Measurements from ENCODE around the gene BSN.

Gene BSN

GRCh38 chr3:49535971-49536874 is 18.1 kb upstream of the BSN start:
- Histone ChIP-seq H3K27ac (ENCODE audit: low read depth, low read length, poor library complexity, severe bottlenecking) (no peak overlapping the region), H3K36me3 (ENCODE audit: insufficient read depth, low read length) (peaks cover 19% of the 10 kb centered on the region), H3K4me3 (ENCODE audit: low read depth, low read length, poor library complexity, severe bottlenecking) (no peak overlapping the region), H3K4me1 (ENCODE audit: insufficient read depth, low read length, severe bottlenecking) (peaks cover 11% of the 10 kb centered on the region), H3K9ac (ENCODE audit: low read length) (no peak overlapping the region), H2AFZ (ENCODE audit: low read length) (no peak overlapping the region), H3K9me3 (ENCODE audit: low read length) (no peaks in the 10 kb centered on the region), H3K79me2 (ENCODE audit: insufficient read depth, low read length) (no peaks in the 10 kb centered on the region), H3K9me2 (ENCODE audit: low read depth, low read length) (no peaks in the 10 kb centered on the region), H4K20me1 (ENCODE audit: insufficient read depth, low read length) (no peaks in the 10 kb centered on the region), H3K4me2 (ENCODE audit: low read length) (no peak overlapping the region), H3K27me3 (ENCODE audit: insufficient read depth, low read length) (no peaks in the 10 kb centered on the region), H3F3A (ENCODE audit: insufficient read depth, low read length) (no peaks in the 10 kb centered on the region)
- TF ChIP-seq EZH2 (IDR thresholded peaks at IDR 0.05; ENCODE audit: borderline replicate concordance, low read length) (no peak), CTCF (IDR thresholded peaks at IDR 0.05; ENCODE audit: low read length) (no peak)

- Histone ChIP-seq H3K9me3 (ENCODE audit: low read length) (no peaks in the 10 kb centered on the region), H3K9me2 (ENCODE audit: low read depth, low read length) (no peaks in the 10 kb centered on the region), H3K27me3 (ENCODE audit: insufficient read depth, low read length) (no peaks in the 10 kb centered on the region), H3K27ac (ENCODE audit: low read depth, low read length, poor library complexity, severe bottlenecking) (no peak overlapping the region), H3K36me3 (ENCODE audit: insufficient read depth, low read length) (peaks cover 11% of the 10 kb centered on the region), H4K20me1 (ENCODE audit: insufficient read depth, low read length) (no peaks in the 10 kb centered on the region), H3F3A (ENCODE audit: insufficient read depth, low read length) (no peaks in the 10 kb centered on the region), H3K4me2 (ENCODE audit: low read length) (no peak overlapping the region), H3K4me1 (ENCODE audit: insufficient read depth, low read length, severe bottlenecking) (peaks cover 11% of the 10 kb centered on the region), H3K4me3 (ENCODE audit: low read depth, low read length, poor library complexity, severe bottlenecking) (no peak overlapping the region), H3K79me2 (ENCODE audit: insufficient read depth, low read length) (no peaks in the 10 kb centered on the region), H2AFZ (ENCODE audit: low read length) (no peak overlapping the region), H3K9ac (ENCODE audit: low read length) (no peak overlapping the region)
- TF ChIP-seq EZH2 (IDR thresholded peaks at IDR 0.05; ENCODE audit: borderline replicate concordance, low read length) (no peak), CTCF (IDR thresholded peaks at IDR 0.05; ENCODE audit: low read length) (no peak)
These were observed 17.3 kb upstream of the BSN start for GRCh38 chr3:49536875-49537533.

- H3K79me2 ChIP-seq (ENCODE audit: insufficient read depth, low read length) = no peaks in the 10 kb centered on the region
- H3K4me1 ChIP-seq (ENCODE audit: insufficient read depth, low read length, severe bottlenecking) = peaks cover 11% of the 10 kb centered on the region
- no peaks in the 10 kb centered on the region for H4K20me1 ChIP-seq (ENCODE audit: insufficient read depth, low read length)
- no peak overlapping the region for H3K27ac ChIP-seq (ENCODE audit: low read depth, low read length, poor library complexity, severe bottlenecking)
- H3K27me3 ChIP-seq (ENCODE audit: insufficient read depth, low read length) = peaks cover 12% of the 10 kb centered on the region; the same call in 1 of the 2 replicates
- 0 out of 2 replicates have a peak overlapping the region, but pooled peaks have one; percentile 9 for H2AFZ ChIP-seq (ENCODE audit: low read length)
- peak overlapping the region; percentile 61 for H3K9ac ChIP-seq (ENCODE audit: low read length)
- H3K9me2 ChIP-seq (ENCODE audit: low read depth, low read length) = no peaks in the 10 kb centered on the region
- no peaks in the 10 kb centered on the region; the same call in 1 of the 2 replicates for H3K36me3 ChIP-seq (ENCODE audit: insufficient read depth, low read length)
- peak overlapping the region; percentile 60 for H3K4me3 ChIP-seq (ENCODE audit: low read depth, low read length, poor library complexity, severe bottlenecking)
- TF ChIP-seq CTCF (IDR thresholded peaks at IDR 0.05; ENCODE audit: low read length) = peak; percentile 94
- TF ChIP-seq EZH2 (IDR thresholded peaks at IDR 0.05; ENCODE audit: borderline replicate concordance, low read length) = no peak
- peak overlapping the region; percentile 72 for H3K4me2 ChIP-seq (ENCODE audit: low read length)
- no peaks in the 10 kb centered on the region for H3F3A ChIP-seq (ENCODE audit: insufficient read depth, low read length)
- 0 out of 2 replicates have a peak, but pooled peaks cover 4% of the 10 kb centered on the region for H3K9me3 ChIP-seq (ENCODE audit: low read length)
These were observed 14.4 kb upstream of the BSN start for GRCh38 chr3:49539659-49540560.

All from OCI-LY1 (cell line).